Stimulated activated CD4-positive, alpha-beta T cell treated with anti-CD3 and anti-CD28 coated beads, Interleukin-4, amount 100 ng/mL, for 1 hour (primary cell): ENCODE measurements around the gene MCRS1.

Experiments used
- DNase-seq: peaks from one replicate; pipeline ENCODE4 v3.0.0-alpha.2; 2020

Gene MCRS1

DNA sequence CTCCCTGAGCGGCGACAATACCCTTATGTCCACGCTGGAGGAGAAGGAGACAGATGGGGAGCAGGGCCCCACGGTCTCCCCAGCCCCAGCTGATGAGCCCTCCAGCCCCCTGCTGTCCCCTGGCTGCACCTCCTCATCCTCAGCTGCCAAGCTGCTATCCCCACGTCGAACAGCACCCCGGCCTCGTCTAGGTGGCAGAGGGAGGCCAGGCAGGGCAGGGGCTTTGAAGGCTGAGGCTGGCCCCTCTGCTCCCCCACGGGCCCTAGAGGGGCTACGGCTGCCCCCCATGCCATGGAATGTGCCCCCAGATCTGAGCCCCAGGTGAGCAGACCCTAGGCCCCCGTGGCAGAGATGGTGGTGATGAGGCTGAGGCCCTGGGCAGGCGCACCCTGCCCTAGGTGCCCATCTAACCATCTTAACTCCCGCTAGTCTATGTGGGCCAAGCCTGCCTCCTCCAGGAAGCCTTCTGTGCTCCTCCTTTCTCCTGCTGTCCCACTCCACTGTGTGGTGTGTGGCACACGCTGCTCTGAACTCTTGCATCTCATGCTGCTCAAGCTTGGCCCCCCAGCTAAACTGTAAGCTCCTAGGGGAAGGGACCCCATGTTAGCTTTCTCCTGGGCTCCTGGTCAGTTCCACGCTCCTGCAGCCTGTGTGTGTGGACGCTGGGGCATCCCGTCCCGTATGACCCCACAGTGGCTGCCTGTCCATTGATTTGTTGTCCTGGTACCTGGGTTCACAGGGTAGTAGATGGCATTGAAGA is 12.1 kb downstream of the MCRS1 start:
- no peak for DNase-seq

DNA sequence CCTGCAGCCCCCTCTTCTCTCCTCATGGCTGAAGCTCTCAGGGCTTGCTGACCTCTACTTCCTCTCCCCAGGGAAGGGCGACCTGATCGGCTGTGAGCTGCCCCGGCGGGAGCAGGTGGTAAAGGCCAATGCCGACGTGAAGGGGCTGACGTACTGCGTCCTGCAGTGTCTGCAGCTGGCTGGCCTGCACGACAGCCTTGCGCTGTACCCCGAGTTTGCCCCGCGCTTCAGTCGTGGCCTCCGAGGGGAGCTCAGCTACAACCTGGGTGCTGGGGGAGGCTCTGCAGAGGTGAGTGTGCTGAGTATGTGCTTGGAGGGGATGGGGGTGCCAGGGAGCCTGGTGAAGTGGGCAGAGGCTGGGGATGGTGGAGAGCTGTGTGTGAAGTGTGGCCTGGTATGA is 13.7 kb downstream of the MCRS1 start:
- no peak for DNase-seq

GRCh38 chr12:49553512-49554088 is 14.3 kb downstream of the MCRS1 start:
- no peak for DNase-seq

DNA sequence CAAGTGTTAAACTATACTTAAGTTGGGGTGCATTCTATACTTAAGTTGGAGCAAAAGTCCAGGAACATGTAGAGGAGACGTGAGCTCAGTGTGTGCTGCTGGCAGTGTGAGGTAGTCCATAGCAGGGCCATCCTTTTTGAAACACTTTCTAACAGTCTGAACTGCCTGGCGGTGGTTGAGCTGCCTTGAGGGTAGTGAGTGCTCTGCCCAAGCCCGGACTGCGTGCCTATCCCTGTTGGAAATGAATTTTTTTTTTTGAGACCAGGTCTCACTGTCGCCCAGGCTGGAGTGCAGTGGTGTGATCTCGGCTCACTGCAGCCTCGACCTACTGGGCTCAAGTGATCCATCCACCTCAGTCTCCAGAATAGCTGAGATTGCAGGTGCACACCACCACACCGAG is 15.0 kb downstream of the MCRS1 start:
- no peak for DNase-seq

DNA sequence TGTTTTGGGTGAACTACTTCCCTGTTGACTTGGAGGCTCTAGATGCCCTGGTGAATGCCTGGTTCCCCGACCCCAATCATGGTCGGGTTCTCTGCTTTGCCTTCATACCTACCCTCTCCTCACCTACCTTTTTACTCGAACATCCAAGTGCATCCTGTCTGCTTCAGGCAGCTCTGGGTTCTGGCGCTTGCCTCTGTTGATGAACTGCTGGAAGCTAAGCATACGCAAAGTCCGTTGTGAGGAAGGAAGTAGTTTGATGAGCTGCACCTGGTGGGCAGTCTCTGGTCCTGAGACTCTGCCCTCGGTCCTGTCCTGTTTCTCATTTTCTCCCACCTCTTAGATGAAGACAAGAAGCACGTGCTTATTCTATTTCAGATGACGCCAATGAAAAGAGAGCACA is 15.5 kb downstream of the MCRS1 start:
- DNase-seq = no peak

DNA sequence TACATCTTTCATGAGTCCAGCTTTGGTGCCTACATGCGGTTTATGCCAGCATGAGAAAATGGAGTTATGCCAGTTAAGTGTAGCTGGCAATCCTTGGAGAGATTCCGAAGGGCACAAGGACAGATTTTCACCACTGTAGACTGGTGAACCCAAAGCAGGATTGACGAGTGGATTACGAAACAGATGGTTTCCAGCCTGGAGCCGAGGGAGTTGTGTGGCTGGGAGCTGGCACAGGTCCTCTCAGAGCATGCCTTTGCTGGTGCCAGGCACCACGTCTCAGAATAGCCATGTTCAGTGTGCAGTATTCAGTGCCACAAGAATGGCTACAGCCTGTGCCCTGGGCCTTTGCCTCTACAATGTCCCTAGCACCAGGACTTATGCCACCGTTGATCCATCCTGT is 15.9 kb downstream of the MCRS1 start:
- no peak for DNase-seq

- no peak for DNase-seq
Observed at GRCh38 chr12:49550693-49551252, 17.2 kb downstream of the MCRS1 start.

DNA sequence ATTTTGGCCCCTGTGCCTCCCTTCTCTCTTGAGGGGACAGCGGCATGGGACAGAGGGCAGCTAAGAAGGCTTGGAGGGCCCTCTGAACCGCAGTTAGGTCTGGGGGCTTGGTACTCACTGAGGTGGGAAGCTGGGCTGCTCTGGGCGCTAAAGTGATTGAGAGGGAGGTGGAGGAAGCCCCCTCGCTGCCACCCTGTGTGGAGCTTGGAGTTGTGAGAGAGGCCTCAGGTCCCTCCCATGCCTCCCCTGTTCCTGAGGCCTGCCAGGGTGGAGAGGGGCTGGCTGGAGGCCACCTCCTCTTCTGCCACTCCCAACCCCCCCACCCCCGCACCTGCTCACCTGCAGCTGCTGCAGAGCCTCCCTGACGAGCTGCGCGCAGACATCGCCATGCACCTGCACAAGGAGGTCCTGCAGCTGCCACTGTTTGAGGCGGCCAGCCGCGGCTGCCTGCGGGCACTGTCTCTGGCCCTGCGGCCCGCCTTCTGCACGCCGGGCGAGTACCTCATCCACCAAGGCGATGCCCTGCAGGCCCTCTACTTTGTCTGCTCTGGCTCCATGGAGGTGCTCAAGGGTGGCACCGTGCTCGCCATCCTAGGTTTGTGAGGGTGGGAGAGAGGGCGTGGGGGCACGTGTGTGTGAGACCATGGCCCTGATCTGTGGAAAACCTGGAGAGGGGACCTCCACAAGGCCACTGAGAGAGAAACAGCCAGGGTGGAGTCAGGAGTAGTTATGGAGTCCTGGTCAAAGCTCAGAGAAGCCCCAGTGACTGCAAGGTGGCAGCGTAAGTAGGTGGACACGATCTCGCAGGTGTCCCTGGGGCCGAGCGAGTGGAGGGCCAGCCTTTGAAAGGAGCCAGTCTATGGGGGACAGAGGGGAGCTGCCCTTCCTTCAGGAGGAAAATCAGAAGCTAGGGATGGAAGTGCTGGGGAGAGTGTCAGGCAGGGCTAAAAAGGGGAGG is 17.9 kb downstream of the MCRS1 start:
- no peak for DNase-seq

- peak; percentile 44 for DNase-seq
Observed at GRCh38 chr12:49548822-49549648, 18.9 kb downstream of the MCRS1 start.

- DNase-seq = no peak
Observed at GRCh38 chr12:49548481-49548821, 19.5 kb downstream of the MCRS1 start.

- DNase-seq = no peak
Observed at GRCh38 chr12:49547090-49547690, 20.8 kb downstream of the MCRS1 start.

- DNase-seq = no peak
Observed at GRCh38 chr12:49546481-49546880, 21.5 kb downstream of the MCRS1 start.

- DNase-seq = no peak
Observed at GRCh38 chr12:49545815-49546214, 22.1 kb downstream of the MCRS1 start.

DNA sequence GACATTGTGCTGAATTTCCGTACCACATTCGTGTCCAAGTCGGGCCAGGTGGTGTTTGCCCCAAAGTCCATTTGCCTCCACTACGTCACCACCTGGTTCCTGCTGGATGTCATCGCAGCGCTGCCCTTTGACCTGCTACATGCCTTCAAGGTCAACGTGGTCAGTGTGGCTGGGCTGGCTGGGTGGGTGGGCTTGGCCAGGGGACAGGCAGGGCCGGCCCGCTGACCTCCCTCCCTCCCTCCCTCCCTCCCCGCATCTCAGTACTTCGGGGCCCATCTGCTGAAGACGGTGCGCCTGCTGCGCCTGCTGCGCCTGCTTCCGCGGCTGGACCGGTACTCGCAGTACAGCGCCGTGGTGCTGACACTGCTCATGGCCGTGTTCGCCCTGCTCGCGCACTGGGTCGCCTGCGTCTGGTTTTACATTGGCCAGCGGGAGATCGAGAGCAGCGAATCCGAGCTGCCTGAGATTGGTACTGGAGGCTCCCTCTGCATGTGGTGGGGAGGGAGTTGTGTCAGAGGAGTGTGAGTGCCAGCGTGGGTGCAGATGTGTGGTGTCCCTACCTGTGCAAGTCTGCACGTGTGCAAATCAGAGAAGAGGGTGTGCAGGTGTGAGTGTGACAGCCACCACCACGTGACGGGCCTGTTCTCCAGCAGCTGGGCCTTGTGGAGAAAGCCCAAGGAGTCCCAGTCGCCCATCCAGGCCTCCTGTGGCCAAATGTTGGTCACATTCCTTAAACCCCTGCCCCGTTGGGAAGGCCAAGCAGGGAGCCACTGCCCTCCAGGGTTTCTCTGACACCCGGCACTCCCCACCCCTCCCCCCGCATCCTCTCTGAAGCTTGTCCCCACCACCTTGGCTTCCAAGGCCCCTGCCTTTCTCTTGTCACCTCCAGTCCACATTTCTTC is 23.8 kb downstream of the MCRS1 start:
- no peak for DNase-seq

DNA sequence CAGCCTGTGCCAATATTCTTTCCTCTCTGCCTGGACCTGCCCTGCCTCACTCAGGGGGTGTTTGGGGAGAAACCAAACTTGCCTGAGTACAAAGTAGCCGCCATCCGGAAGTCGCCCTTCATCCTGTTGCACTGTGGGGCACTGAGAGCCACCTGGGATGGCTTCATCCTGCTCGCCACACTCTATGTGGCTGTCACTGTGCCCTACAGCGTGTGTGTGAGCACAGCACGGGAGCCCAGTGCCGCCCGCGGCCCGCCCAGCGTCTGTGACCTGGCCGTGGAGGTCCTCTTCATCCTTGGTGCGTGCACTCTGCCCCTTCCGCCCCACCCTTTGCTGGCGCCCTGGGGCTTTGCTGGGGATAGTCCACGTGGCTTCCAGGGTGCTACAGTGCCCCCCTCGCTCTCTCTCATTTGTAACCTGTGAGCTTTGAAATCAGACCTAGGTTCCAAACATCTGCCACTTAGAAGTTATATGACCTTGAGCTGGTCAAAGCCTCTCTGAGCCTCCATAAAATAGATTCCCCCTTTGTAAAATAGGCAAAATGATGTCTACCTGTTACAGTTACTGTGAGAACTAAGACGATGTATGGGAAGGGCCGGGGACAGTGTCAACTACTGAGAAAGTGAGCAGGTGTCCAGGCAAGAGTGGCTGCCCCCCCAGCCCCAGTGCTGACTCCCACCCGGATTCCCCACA is 24.6 kb downstream of the MCRS1 start:
- DNase-seq = no peak

DNA sequence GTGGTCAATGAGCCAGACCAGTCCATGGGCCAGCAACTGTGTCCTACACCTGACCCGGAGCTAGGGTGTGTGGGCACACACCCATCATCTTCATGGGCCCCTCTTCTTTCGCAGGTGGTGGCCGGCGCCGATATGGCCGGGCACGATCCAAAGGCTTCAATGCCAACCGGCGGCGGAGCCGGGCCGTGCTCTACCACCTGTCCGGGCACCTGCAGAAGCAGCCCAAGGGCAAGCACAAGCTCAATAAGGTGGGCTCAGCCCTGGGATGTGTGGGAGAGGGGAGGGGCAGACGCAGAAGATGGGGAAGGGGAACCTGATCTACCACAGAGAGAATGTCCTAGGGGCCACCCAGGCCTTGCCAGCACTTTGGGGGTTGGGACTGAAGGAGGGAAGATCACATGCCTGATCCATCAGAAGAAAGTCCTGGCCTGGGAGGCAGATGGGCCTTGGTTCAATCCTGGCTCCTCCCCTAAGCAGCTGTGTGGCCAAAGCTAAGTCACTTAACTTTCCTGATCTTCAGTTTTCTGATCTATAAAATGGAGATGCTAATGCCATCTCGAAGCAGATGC is 25.3 kb downstream of the MCRS1 start:
- no peak for DNase-seq

DNA sequence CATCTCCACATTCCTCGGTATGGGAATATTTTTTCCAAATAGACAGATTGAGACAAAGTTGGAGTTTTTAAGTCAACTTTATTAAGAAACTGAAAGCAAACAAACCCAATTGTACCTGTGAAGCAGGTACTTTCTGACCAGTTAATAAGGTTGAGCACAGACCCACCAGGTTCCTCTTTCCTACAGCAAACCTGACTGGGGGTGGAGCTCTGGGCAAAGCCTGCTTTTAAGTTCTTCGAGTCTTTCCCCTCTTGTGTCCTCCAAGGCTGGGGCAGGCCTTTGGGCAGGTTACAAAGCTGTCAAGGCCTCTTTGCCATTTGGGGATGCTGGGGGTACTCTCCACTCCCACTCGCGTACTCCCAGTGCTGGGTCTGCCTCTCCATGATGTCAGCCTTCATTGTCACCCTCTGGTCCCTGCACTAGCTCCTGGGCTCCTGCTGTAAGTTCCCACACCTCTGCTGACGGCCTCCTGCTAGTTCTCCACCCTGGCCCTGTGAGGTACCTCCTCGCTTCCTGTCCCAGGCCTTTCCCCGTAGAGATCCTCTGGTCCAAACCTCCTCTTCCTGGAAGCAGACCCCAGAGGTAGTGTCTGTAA is 25.9 kb downstream of the MCRS1 start:
- DNase-seq = no peak

- no peak for DNase-seq
Observed at GRCh38 chr12:49541140-49541861, 26.6 kb downstream of the MCRS1 start.
